ENCODE results near the gene IL3.

- TF ChIP-seq CTCF (IDR thresholded peaks at IDR 0.05; ENCODE audit: insufficient read depth, low read depth, low read length) (no peak), EZH2 (IDR thresholded peaks at IDR 0.05; ENCODE audit: insufficient read depth, low read length) (no peak)
Observed at GRCh38 chr5:132019337-132019736, 41.1 kb upstream of the IL3 start.
